Uterus (tissue), 4 donors: ENCODE data around the gene TOR2A. TPM values are rescaled to one million over a fixed set of nuclear protein-coding genes. Genes with fewer than 3 reads are reported as not detected.

ENCODE experiments used
- DNase-seq, 2 donors: peaks; one replicate each; pipeline ENCODE4 v3.0.0-alpha.2; 2019 to 2020
- H3K27ac ChIP-seq, 2 donors: fragments of 200-600 bp; sonication (generic); 1 replicate in 1 of 2; 2 replicates in 1 of 2; pipeline ENCODE4 v1.5.1; 2016 to 2018
- H3K27me3 ChIP-seq, 2 donors: fragments of 200-600 bp; sonication (generic); one replicate each; pipeline ENCODE4 v1.5.1; 2018 to 2019; ENCODE audit warnings: control low read depth in 1 of 2
- H3K36me3 ChIP-seq, 2 donors: fragments of 200-600 bp; sonication (generic); one replicate each; pipeline ENCODE4 v1.5.1; 2019; ENCODE audit warnings: control low read depth in 1 of 2
- H3K4me1 ChIP-seq, 2 donors: fragments of 200-600 bp; sonication (generic); one replicate each; pipeline ENCODE4 v1.5.1; 2018 to 2019; ENCODE audit warnings: control low read depth in 1 of 2
- H3K4me3 ChIP-seq, 2 donors: fragments of 200-600 bp; sonication (generic); 1 replicate in 1 of 2; 2 replicates in 1 of 2; pipeline ENCODE4 v1.5.1; 2018 to 2019; ENCODE audit warnings: mild to moderate bottlenecking in 1 of 2
- H3K9me3 ChIP-seq, 2 donors: fragments of 200-600 bp; sonication (generic); one replicate each; pipeline ENCODE4 v1.5.1; 2019; ENCODE audit warnings: control low read depth in 1 of 2
- POLR2A ChIP-seq, 2 donors: fragments of 450-650 bp; IDR thresholded peaks; one replicate each; pipeline ENCODE4 v1.6.1; 2016; ENCODE audit warnings: antibody characterized with exemption in 2 of 2, mild to moderate bottlenecking in 1 of 2, moderate library complexity in 1 of 2
- intact Hi-C: fragments of 100-400 bp; cut with DNase I; formaldehyde crosslinking; loops from one replicate; pipeline ENCODE4 v1.15.1; 2023; ENCODE audit warnings: low total_unique reads
- total RNA-seq, 4 donors: library from RNA; depleted of rRNA in 3 of 4; stranded (reverse); fragments of >200 nt in 3 of 4; gene quantifications; one replicate each; pipeline versions ENCODE4 v1.1.0 to v1.2.4, GENCODE V29; 2014 to 2023
- TF ChIP-seq, protein P1 (sequence below), 4 experiments: fragments of 200-600 bp in 2 of 4; fragments of 450-650 bp in 2 of 4; sonication (generic) in 2 of 4; IDR thresholded peaks; one replicate each; pipeline ENCODE4 v1.5.1; 2016 to 2019; ENCODE audit warnings: antibody characterized with exemption in 4 of 4, mild to moderate bottlenecking in 2 of 4, moderate library complexity in 1 of 4
- donor health status: DM: yes; HTN: yes; CAD: no.

The TOR2A gene
- total RNA-seq, 4 donors from 2014 or later: 2.0 to 73.8 (median 7.0) TPM

DNA sequence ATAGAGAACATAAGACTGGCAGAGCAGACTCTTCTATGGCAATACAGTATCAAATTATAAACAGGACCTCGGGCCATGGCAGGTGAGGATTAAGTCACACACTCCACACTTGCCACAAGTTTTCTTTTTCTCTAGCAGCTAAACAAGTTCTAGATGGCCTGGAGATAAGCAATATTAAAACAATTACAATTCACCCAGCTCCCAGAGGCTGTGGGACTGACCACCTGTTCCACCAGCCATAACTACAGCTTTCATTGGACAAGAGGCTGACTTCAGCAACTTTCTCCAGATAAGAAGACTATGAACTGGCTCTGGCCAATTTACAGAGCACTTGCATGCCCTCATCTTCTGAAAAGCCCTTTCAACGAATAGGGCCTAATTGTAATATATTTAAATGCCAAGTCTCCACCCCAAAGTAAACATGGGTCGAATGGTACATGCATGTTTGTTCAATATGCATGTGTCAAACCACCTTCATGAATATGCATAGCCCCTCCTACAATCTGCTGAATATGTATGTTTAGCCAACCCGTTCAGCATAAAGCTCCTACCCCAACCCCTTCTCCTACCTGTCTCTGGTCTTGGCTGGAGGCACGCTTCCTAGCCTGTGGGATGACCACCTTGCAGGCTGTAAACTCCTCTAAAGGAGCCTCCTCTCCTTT is 34.4 kb downstream of the TOR2A start:
- H3K27ac ChIP-seq: no peak overlapping the region
- no peak for DNase-seq
- no peaks in the 10 kb centered on the region for H3K9me3 ChIP-seq
- TF ChIP-seq, protein P1, sequence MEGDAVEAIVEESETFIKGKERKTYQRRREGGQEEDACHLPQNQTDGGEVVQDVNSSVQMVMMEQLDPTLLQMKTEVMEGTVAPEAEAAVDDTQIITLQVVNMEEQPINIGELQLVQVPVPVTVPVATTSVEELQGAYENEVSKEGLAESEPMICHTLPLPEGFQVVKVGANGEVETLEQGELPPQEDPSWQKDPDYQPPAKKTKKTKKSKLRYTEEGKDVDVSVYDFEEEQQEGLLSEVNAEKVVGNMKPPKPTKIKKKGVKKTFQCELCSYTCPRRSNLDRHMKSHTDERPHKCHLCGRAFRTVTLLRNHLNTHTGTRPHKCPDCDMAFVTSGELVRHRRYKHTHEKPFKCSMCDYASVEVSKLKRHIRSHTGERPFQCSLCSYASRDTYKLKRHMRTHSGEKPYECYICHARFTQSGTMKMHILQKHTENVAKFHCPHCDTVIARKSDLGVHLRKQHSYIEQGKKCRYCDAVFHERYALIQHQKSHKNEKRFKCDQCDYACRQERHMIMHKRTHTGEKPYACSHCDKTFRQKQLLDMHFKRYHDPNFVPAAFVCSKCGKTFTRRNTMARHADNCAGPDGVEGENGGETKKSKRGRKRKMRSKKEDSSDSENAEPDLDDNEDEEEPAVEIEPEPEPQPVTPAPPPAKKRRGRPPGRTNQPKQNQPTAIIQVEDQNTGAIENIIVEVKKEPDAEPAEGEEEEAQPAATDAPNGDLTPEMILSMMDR (IDR thresholded peaks at IDR 0.05): no peak
- TF ChIP-seq POLR2A (IDR thresholded peaks at IDR 0.05): no peak
- no peak overlapping the region for H3K4me3 ChIP-seq
- intact Hi-C loops: no loop called here
- H3K4me1 ChIP-seq: no peaks in the 10 kb centered on the region
- no peaks in the 10 kb centered on the region for H3K27me3 ChIP-seq
- H3K36me3 ChIP-seq: no peaks in the 10 kb centered on the region

DNA sequence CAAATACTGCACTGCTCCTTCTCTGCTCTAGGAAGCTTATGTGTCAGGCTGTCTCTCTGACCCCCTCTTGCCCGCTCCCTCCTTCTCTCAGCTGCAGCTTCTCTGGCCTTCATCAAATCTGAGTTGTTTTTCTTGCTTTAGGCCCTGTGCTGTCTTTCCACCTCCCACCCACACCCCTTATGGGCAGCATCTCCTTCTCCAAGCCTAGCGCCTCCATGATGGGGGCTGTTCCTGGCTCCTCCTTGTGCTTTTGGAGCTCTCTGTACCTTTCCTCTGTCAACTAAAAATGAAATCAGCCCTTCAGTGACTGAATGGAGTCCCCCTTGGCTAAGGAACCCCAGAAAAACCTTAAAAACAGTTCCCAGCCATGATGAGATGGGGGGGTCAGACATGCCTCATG is 35.0 kb downstream of the TOR2A start:
- intact Hi-C loops: no loop called here
- peak overlapping the region; percentile 80 to 88 for H3K27ac ChIP-seq
- H3K4me3 ChIP-seq: no peak overlapping the region

DNA sequence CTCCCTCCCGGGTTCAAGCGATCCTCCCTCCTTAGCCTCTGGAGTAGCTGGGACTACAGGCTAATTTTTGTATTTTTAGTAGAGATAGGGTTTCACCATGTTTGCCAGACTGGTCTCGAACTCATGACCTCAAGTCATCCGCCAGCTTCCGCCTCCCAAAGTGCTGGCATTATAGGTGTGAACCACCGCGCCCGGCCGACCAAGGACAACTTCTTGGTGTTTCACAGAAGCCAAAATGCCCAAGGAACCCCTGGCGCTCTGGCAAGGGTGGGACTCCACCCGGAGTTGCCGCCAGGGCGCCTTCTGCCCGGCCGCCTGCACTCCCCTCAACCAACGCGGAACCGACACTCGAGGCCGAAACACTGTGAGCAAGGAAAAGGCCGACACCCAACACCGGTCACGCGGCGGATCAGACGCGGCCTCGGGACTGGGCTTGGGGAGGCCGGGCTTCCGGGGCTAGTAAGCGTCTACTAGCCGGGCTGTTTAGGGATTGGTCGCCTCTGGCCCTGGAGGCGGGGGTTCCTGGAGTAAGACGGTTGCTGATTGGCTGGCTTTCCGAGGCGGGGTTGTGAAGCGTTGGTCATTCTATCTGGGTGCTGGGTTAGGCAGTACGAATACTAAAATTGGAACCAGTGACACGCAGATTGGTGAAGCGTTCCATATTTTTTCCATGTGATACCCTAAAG is 36.0 kb downstream of the TOR2A start:
- TF ChIP-seq, protein P1 (IDR thresholded peaks at IDR 0.05): peak in 3 of 4 experiments; percentile 19 to 39 (median 31)
- TF ChIP-seq POLR2A (IDR thresholded peaks at IDR 0.05): peak; percentile 56 to 77
- H3K36me3 ChIP-seq: no peaks in the 10 kb centered on the region
- H3K4me1 ChIP-seq: no peaks in the 10 kb centered on the region
- no peaks in the 10 kb centered on the region for H3K9me3 ChIP-seq
- H3K4me3 ChIP-seq: peak overlapping the region; percentile 10 to 33
- H3K27ac ChIP-seq: peak overlapping the region; percentile 80 to 88
- peak; percentile 96 to 98 for DNase-seq
- H3K27me3 ChIP-seq: no peaks in the 10 kb centered on the region
- intact Hi-C loops: no loop called here

More for the DNA sequence above, 35.0 kb downstream of the TOR2A start:
- Histone ChIP-seq H3K27me3 (no peaks in the 10 kb centered on the region), H3K9me3 (no peaks in the 10 kb centered on the region), H3K4me1 (no peaks in the 10 kb centered on the region), H3K36me3 (no peaks in the 10 kb centered on the region)
- no peak for TF ChIP-seq POLR2A (IDR thresholded peaks at IDR 0.05)
- TF ChIP-seq, protein P1 (IDR thresholded peaks at IDR 0.05): no peak
- no peak for DNase-seq

DNA sequence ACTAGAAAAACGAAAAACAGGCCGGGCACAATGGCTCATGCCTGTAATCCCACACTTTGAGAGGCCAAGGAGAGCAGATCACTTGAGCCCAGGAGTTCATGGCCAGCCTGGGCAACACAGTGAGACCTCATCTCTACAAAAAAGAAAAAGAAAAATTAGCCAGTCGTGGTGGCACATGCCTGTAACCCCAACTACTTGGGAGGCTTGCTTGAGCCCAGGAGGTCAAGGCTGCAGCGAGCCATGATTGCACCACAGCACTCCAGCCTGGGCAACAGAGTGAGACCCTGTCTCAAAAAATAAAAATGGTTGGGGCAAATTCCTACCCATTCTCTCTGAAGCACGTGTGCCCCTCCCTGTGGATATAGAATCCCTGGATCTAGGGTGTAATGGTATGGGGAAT is 36.7 kb downstream of the TOR2A start:
- H3K4me3 ChIP-seq: no peak overlapping the region
- no peak for DNase-seq
- H3K36me3 ChIP-seq: no peaks in the 10 kb centered on the region
- no peaks in the 10 kb centered on the region for H3K4me1 ChIP-seq
- H3K9me3 ChIP-seq: no peaks in the 10 kb centered on the region
- H3K27ac ChIP-seq: peak overlapping the region; percentile 79 to 88
- TF ChIP-seq, protein P1 (IDR thresholded peaks at IDR 0.05): no peak
- no peak for TF ChIP-seq POLR2A (IDR thresholded peaks at IDR 0.05)
- intact Hi-C loops: no loop called here
- no peaks in the 10 kb centered on the region for H3K27me3 ChIP-seq

DNA sequence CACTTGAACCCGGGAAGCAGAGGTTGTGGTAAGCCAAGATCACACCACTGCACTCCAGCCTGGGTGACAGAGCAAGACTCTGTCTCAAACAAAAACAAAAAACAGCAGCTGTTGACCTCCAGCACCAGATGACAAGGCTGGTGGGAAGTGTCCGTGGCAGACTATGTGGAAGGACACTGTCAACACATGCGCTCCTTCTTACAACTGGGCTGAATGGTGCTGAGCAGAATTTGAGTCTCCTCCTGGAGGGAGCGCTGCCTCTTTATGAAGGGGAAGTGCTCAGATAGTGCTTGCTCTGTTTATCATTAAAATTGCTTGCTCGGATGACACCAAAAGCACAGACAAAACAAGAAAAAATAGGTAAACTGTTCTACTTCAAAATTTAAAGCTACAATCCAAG is 37.5 kb downstream of the TOR2A start:
- DNase-seq: no peak
- intact Hi-C loops: no loop called here
- Histone ChIP-seq H3K36me3 (no peaks in the 10 kb centered on the region), H3K27ac (no peak overlapping the region), H3K4me3 (no peak overlapping the region), H3K9me3 (no peaks in the 10 kb centered on the region), H3K27me3 (no peaks in the 10 kb centered on the region), H3K4me1 (no peaks in the 10 kb centered on the region)
- TF ChIP-seq POLR2A (IDR thresholded peaks at IDR 0.05): no peak
- TF ChIP-seq, protein P1 (IDR thresholded peaks at IDR 0.05): no peak
